Heart right ventricle (tissue), 16 donors: ENCODE results near the gene GTF2A1L. TPM values are rescaled to one million over a fixed set of nuclear protein-coding genes. Genes with fewer than 3 reads are reported as not detected.

Experiments
- ATAC-seq, 8 donors: fragments of 200-7000 bp; cut with Tn5 transposase; one replicate each; pipeline ENCODE4 v1.9.1; 2020; ENCODE audit warnings: mild to moderate bottlenecking in 8 of 8, moderate library complexity in 8 of 8, moderate number of reproducible peaks in 1 of 8
- DNase-seq, 2 donors: peaks; one replicate each; pipeline ENCODE4 v3.0.0-alpha.2; 2020
- H3K27ac ChIP-seq, 10 donors: fragments of 200-600 bp; sonication (generic) in 2 of 10; one replicate each; pipeline versions ENCODE4 v1.5.0 to v1.8.0; 2020 to 2022; ENCODE audit warnings: mild to moderate bottlenecking in 3 of 10
- H3K27me3 ChIP-seq, 7 donors: fragments of 200-600 bp; one replicate each; pipeline ENCODE4 v1.8.0; 2021 to 2022; ENCODE audit warnings: mild to moderate bottlenecking in 2 of 7
- H3K36me3 ChIP-seq, 9 donors: fragments of 200-600 bp; sonication (generic) in 1 of 9; one replicate each; pipeline versions ENCODE4 v1.5.0 to v1.8.0; 2020 to 2022; ENCODE audit warnings: mild to moderate bottlenecking in 2 of 9
- H3K4me1 ChIP-seq, 9 donors: fragments of 200-600 bp; sonication (generic) in 1 of 9; one replicate each; pipeline versions ENCODE4 v1.5.0 to v1.8.0; 2020 to 2022; ENCODE audit warnings: mild to moderate bottlenecking in 4 of 9
- H3K4me3 ChIP-seq, 10 donors: fragments of 200-600 bp; sonication (generic) in 2 of 10; one replicate each; pipeline versions ENCODE4 v1.5.0 to v1.8.0; 2020 to 2022; ENCODE audit warnings: mild to moderate bottlenecking in 7 of 10, moderate library complexity in 2 of 10
- H3K9me3 ChIP-seq, 11 donors: fragments of 200-600 bp in 10 of 11; sonication (generic) in 2 of 11; one replicate each; pipeline versions ENCODE4 v1.5.0 to v1.8.0; 2013 to 2022; ENCODE audit warnings: mild to moderate bottlenecking in 2 of 11, control low read depth in 1 of 11, moderate library complexity in 1 of 11
- CTCF ChIP-seq, 9 donors: fragments of 200-600 bp; sonication (generic) in 2 of 9; IDR thresholded peaks; one replicate each; pipeline versions ENCODE4 v1.5.0 to v1.8.0; 2021 to 2022; ENCODE audit warnings: antibody characterized with exemption in 9 of 9, mild to moderate bottlenecking in 5 of 9, moderate library complexity in 1 of 9
- WGBS, 2 donors: extraction: QIAGEN DNeasy Blood & Tissue Kit; methylation state at CpG; one replicate each; pipeline ENCODE4 v1.1.7; 2013; ENCODE audit warnings: inconsistent platforms in 1 of 2; 5-methylcytosine and 5-hydroxymethylcytosine counted together
- intact Hi-C, 10 donors: fragments of 100-400 bp; cut with DNase I; formaldehyde crosslinking; loops; one replicate each; pipeline versions ENCODE4 v1.11.1 to v1.14.2; 2022
- polyA plus RNA-seq, 2 donors: library from polyadenylated mRNA; stranded (reverse); fragments of 200-250 nt; gene quantifications; one replicate each; pipeline ENCODE4 v1.2.3, GENCODE V29; 2013
- total RNA-seq, 10 donors: library from RNA; stranded (reverse); fragmentation: NEBNext Ultra II Directional in 3 of 10; extraction: Animal tissue kit (Norgen Biotek cat#: 25700) in 3 of 10; gene quantifications; one replicate each; pipeline versions ENCODE4 v1.2.1 to v1.2.4, GENCODE V29; 2021 to 2023
- donor health status: Arrhythmogenic right ventricular cardiomyopathy.
- donor health status: ischemic (EF 13 %, LVEDD 7.1; RV severe dilation, severe dysfunction).
- donor health status: healthy with polysubstance abuse.
- donor health status: DM: no; HTN: yes; CAD: no.
- donor health status: DM: no; HTN: no; CAD: no.
- donor health status: ischemic (EF 25% LVEDD 6.9; RV normal size, moderate dysfunction).
- donor health status: ischemic (EF 25% LVEDD 5.7; RV mildly dilated, moderate dysfunction).
- donor health status: healthy.
- donor health status: DM: yes; HTN: yes; CAD: no.
- donor health status: Ischemic cardiomyopathy.
- donor health status: ischemic (EF 35%, LVEDD 5.7; RV mildly dilated, moderate dysfunction).
- donor health status: nonischemic (EF 11% LVEDD 7.7; RV severe dilation, severe dysfunction).
- donor health status: DM: yes; HTN: yes; CAD: no.
- donor health status: PGD.
- donor health status: ischemic (EF 29% LVEDD 5.4; RV normal size, mild dysfunction).
- donor health status: nonischemic (EF 23%, LVEDD 6.1; RV moderate dilation, normal function).

GTF2A1L gene
- total and polyA plus RNA-seq, 12 donors: 0.22 to 0.43 TPM; not detected in 10

DNA sequence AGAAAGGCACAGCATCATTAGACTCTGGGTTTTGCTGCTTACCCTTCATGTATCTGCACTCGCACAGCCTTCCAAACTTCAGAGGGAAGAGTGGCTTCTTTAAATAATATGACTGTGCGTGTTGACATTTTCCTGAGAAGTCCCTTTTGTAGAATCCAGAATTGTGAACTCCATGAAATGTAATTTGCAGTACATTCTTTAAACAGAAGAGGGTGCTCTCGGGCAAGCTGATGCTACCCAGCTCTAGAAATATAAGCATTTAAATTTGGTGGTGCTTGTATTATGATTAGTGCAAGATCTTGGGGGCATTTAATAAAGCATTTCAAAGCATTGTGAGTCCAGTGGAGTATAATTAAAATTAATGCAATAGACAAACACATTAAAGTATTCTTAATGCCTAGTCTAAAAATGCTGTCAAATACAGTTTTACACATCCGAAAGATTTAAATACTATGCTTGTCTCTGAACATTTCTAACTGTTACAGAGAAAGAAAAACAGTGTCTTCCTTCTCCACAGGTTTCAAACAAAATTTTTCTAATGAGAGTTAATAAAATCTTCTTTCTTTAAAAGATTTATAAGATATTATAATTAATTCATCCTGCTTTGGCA, 17.3 kb upstream of the GTF2A1L start:
- intact Hi-C loops: loop anchor here in 4 of 10 donors (5.0 to 10.0 kb wide), 3 partner anchors 127 to 1894 kb away; no protein-coding TSS in a partner anchor
- ATAC-seq: peak in 3 of 8 donors; percentile 42 to 61 (median 55)
- H3K9me3 ChIP-seq: no peaks in the 10 kb centered on the region

DNA sequence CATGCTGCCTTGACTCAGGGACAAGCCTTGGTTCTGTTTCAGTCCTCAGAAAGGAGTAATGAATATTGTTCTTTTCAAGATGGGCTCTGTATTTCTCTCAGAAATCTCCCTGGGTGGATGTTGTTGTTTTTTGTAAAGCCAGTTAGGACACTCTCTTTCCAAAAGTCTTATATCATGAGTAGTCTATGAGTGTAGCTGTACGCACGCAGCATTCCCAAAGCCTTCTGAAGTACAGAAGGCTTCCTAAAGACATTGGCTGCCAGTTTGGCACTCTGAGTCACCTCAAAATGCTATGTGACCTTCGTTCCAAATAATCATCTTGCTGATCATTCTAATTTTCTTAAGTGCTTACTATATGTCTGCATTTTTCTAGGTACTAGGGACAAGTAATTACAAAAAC, 16.7 kb upstream of the GTF2A1L start:
- intact Hi-C loops: loop anchor here in 4 of 10 donors (5.0 to 10.0 kb wide), 3 partner anchors 126 to 1894 kb away; no protein-coding TSS in a partner anchor
- Histone ChIP-seq H3K4me3 (no peak overlapping the region), H3K9me3 (no peaks in the 10 kb centered on the region), H3K27ac (no peak overlapping the region), H3K27me3 (no peaks in the 10 kb centered on the region), H3K36me3 (peaks cover 0 to 33% (median 5%) of the 10 kb centered on the region in 9 donors), H3K4me1 (no peaks in the 10 kb centered on the region)
- no peak for DNase-seq
- no peak for ATAC-seq
- TF ChIP-seq CTCF (IDR thresholded peaks at IDR 0.05): no peak
- 77 to 87% methylated on average over 3 of the region's 3 CpGs for WGBS, 2 donors

More for the DNA sequence above, 17.3 kb upstream of the GTF2A1L start:
- H3K27me3 ChIP-seq: no peaks in the 10 kb centered on the region
- 31 to 37% methylated on average over 4 of the region's 4 CpGs for WGBS, 2 donors
- no peak overlapping the region for H3K4me3 ChIP-seq
- TF ChIP-seq CTCF (IDR thresholded peaks at IDR 0.05): peak; percentile 29 to 79 (median 73)
- H3K27ac ChIP-seq: no peak overlapping the region
- no peaks in the 10 kb centered on the region for H3K4me1 ChIP-seq
- no peak for DNase-seq
- peaks cover 0 to 31% (median 5%) of the 10 kb centered on the region in 9 donors for H3K36me3 ChIP-seq

GRCh38 chr2:48601349-48601748, 16.3 kb upstream of the GTF2A1L start:
- peaks cover 0 to 33% (median 5%) of the 10 kb centered on the region in 9 donors for H3K36me3 ChIP-seq
- H3K27ac ChIP-seq: no peak overlapping the region
- H3K4me1 ChIP-seq: no peaks in the 10 kb centered on the region
- no peak overlapping the region for H3K4me3 ChIP-seq
- no peaks in the 10 kb centered on the region for H3K9me3 ChIP-seq
- intact Hi-C loops: loop anchor here in 4 of 10 donors (5.0 to 10.0 kb wide), 3 partner anchors 126 to 1893 kb away; no protein-coding TSS in a partner anchor
- 64 to 70% methylated on average over 7 of the region's 7 CpGs for WGBS, 2 donors
- TF ChIP-seq CTCF (IDR thresholded peaks at IDR 0.05): peak in 7 of 9 donors; percentile 25 to 55 (median 33)
- ATAC-seq (peak in 3 of 8 donors; percentile 66 to 78 (median 73)), DNase-seq (peak in 1 of 2 donors; percentile 8)
- H3K27me3 ChIP-seq: no peaks in the 10 kb centered on the region

DNA sequence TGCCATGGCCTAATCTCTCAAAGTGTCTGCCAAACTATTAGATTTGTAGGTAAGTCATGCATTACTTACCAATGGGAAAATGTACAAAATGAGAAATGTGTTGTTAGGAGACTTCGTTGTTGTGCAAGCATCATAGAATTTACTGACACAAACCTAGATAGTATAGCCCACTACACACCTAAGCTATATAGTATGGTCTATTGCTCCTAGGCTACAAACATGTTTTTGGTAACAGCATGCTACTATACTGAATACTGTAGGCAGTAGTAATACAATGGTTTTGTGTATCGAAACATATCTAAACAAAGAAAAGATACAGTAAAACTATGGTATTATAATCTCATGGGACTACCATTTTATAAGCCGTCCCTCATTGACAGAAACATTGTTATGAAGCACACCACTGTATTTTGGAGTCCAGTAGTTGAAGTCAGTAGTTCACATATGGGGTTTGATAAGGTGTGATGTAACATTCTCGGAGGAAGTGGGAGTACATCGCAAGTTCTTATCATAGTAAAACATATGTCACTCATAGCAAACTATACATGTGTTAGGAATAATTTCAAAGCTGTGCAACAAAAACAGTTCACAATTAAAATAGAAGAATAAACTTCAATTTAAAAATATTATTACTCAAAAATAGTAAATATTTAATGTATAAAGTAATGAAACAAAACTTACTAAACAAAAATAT, 12.0 kb upstream of the GTF2A1L start:
- Histone ChIP-seq H3K4me3 (no peak overlapping the region), H3K27me3 (no peaks in the 10 kb centered on the region), H3K27ac (no peak overlapping the region), H3K9me3 (no peaks in the 10 kb centered on the region), H3K36me3 (peaks cover 0 to 7% (median 0%) of the 10 kb centered on the region in 9 donors), H3K4me1 (no peaks in the 10 kb centered on the region)
- WGBS, 2 donors: 78 to 79% methylated on average over 5 of the region's 5 CpGs
- no peak for TF ChIP-seq CTCF (IDR thresholded peaks at IDR 0.05)
- DNase-seq (no peak), ATAC-seq (no peak)
- intact Hi-C loops: loop anchor here in 1 of 10 donors (10.0 kb wide), 1 partner anchor 1889 kb away; no protein-coding TSS in a partner anchor
